ENCODE measurements around the gene ANKRD44. TPM values are rescaled to one million over a fixed set of nuclear protein-coding genes. Genes with fewer than 3 reads are reported as not detected.

The ANKRD44 gene
- total RNA-seq, 1 donor from 2014 or later, result 16.9 TPM

GRCh38 chr2:196957881-196958525, 352.6 kb downstream of the ANKRD44 start:
- peak; percentile 81 for DNase-seq (ENCODE audit: low read depth)

DNA sequence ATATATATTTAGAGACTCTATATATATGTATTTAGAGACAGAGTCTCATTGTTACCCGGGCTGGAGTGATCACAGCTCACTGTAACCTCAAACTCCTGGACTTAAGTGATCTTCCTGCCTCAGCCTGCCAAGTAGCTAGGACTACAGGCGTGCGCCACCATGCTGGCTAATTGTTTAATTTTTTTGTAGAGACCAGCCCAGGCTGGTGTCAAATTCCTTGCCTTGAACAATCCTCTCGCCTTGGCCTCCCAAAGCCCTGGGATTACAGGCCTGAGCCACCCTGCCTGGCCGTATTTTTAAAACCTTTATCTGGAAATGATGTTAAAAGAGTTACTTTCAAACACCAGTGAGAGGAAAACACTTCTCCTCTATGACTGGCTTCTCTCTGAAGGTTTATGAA, 353.1 kb downstream of the ANKRD44 start:
- DNase-seq (ENCODE audit: low read depth), result no peak

- DNase-seq (ENCODE audit: low read depth), result no peak
Measured at GRCh38 chr2:196956069-196956468, 354.5 kb downstream of the ANKRD44 start.

GRCh38 chr2:196955036-196955435, 355.5 kb downstream of the ANKRD44 start:
- no peak for DNase-seq (ENCODE audit: low read depth)

DNA sequence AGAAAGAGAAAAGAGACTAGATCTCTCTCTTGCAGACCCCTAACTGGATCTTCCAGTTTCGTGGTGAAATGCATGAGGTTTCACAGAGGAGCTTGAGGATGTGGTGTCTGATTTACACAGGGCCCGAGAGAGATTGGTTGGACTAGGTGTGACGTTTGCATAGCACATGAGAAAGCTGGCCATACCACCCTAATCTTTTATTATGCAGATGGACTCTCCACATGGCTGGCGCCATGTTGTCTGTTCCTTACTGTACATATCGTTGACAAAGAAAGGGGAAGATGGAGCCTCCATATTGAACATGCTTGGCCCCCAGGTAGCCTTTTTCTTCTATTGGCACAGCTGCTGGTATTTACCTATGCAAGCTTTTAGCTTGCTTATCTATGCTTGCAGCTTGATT, 356.6 kb downstream of the ANKRD44 start:
- no peak for DNase-seq (ENCODE audit: low read depth)

GRCh38 chr2:196952936-196953335, 357.6 kb downstream of the ANKRD44 start:
- DNase-seq (ENCODE audit: low read depth), result no peak

DNA sequence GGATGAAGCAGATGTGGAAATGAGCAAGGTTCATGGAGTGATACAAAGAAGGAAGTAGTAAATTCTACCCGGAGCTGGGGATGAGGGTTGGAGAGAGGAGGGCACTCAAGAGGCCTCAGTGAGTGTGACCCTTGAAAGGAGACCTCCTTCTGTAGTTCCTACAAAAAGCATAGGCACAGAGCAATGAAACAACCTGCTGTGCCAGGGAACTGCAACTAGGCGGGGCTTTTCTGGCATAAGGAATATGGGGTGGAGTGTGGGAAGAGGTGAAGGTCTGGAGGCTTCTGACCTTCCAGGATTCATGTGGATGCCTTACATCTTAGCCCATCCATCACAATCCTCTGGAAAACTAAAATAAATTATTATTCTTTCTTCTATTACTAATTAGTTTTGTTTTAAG, 358.6 kb downstream of the ANKRD44 start:
- DNase-seq (ENCODE audit: low read depth), result no peak

DNA sequence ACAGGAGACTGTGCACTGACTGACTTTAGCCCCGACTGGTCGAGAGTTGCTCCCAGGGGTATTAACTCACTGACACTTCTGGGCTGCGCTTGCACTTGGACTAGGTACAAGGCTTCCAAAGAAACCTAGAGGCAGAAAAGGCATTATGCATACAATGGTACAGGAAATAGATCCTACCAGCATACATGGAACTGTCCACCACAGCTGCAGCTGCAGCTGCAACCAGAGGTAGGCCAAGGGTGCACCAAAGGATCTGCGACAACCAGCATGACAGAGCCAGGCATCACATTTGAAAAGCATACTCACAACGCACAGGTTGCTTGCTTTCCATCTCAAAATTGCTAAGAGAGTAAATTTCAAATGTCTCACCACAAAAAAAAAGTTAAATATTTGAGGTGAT, 361.5 kb downstream of the ANKRD44 start:
- no peak for DNase-seq (ENCODE audit: low read depth)

DNA sequence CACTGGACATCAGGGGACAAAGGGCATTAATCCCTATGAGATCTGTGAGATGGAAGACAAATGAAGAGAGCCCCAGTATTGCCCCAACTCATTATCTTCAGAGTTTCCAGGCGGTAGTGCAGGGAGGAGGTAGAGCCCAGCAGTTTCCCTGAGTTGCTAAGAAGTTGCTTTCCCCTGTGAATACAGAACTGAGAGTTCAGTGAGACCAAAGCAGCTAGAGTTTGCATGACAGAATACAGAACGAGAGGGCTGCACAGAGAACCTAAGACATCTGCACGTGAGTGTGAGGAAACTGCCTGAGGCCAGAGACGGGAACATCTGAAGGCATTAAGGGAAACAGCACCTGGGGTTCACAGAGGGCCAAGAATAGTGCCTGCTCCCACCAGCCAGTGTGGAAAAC, 366.0 kb downstream of the ANKRD44 start:
- DNase-seq (ENCODE audit: low read depth), result no peak

GRCh38 chr2:196941398-196942078, 369.0 kb downstream of the ANKRD44 start:
- DNase-seq (ENCODE audit: low read depth), result no peak

GRCh38 chr2:196939371-196939770, 371.2 kb downstream of the ANKRD44 start:
- DNase-seq (ENCODE audit: low read depth), result peak; percentile 53

Other genes with a start within 250 kb of the ANKRD44 start
- 167 and 258 TPM in 2 replicates for gene SF3B1, start 124.2 kb upstream of the ANKRD44 start, total RNA-seq
- gene COQ10B, start 142.8 kb upstream of the ANKRD44 start, total RNA-seq, result 48.3 and 81.1 TPM in 2 replicates
- 218 and 315 TPM in 2 replicates for gene HSPD1, start 189.1 kb upstream of the ANKRD44 start, total RNA-seq
- 135 and 148 TPM in 2 replicates for gene HSPE1, start 189.6 kb upstream of the ANKRD44 start, total RNA-seq
- gene MOB4, start 205.3 kb upstream of the ANKRD44 start, total RNA-seq, result 42.6 and 45.1 TPM in 2 replicates

All from renal cortical epithelial cell (primary cell).